Measurements from ENCODE around the gene APOBEC3G. TPM values are rescaled to one million over a fixed set of nuclear protein-coding genes. Genes with fewer than 3 reads are reported as not detected.

APOBEC3G gene
- total and polyA plus RNA-seq, 2 of the 4 experiments (the other 2 are of a cell fraction): 5.3 to 7.0 TPM

DNA sequence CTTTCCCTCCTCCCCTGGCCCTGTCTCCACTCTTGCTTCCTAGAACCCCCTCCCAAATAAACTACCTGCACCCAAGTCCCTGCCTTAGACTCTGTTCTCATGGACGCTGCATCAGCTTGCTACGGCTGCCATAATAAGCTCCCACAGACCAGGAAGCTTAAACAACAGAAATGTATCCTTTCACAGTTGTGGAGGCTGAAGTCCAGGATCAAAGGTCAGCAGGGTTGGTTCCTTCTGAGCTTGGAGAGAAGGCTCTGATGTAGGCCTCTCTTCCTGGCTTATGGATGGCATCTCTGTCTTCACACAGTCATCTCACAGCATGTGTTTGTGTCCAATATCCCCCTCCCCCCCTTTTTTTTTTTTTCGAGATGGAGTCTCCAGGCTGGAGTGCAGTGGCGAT lies 52.0 kb downstream of the APOBEC3G start:
- POLR2A ChIA-PET (ENCODE audit: unreplicated experiment): no interaction called here

More for the DNA sequence above, 52.0 kb downstream of the APOBEC3G start:
- no peaks in the 10 kb centered on the region for H4K20me1 ChIP-seq (ENCODE audit: insufficient read depth, low read length)
- no peak overlapping the region for H3K4me3 ChIP-seq (ENCODE audit: insufficient read depth, low read depth, low read length)
- H2BK15ac ChIP-seq (ENCODE audit: low read depth, low read length): no peak overlapping the region
- no peak overlapping the region for H2AFZ ChIP-seq (replicated peaks; ENCODE audit: low read length, poor library complexity)
- no peak overlapping the region for H2BK20ac ChIP-seq (ENCODE audit: low read depth, low read length)
- in situ Hi-C loops (cut with MboI; ENCODE audit: low sequenced_read_pairs) (no loop called here), dilution Hi-C loops (cut with HindIII; ENCODE audit: low sequenced_read_pairs, unreplicated experiment) (no loop called here), intact Hi-C loops (cut with micrococcal nuclease) (no loop called here)
- H3K36me3 ChIP-seq (ENCODE audit: control insufficient read depth, insufficient read depth, low read length): no peaks in the 10 kb centered on the region
- H2BK5ac ChIP-seq (ENCODE audit: low read depth, low read length, poor library complexity, severe bottlenecking): no peak overlapping the region
- no peak overlapping the region for H4K5ac ChIP-seq (ENCODE audit: low read depth, low read length)
- no peak overlapping the region for H3K27ac ChIP-seq (ENCODE audit: insufficient read depth, low read length)
- H3K4ac ChIP-seq (ENCODE audit: low read depth, low read length): no peak overlapping the region
- no TSS peak for BruUV-seq (replicated peaks)
- no peak overlapping the region for H3K9ac ChIP-seq (ENCODE audit: low read depth, low read length)
- H4K91ac ChIP-seq (ENCODE audit: insufficient read depth, low read depth, low read length): no peak overlapping the region
- H2BK120ac ChIP-seq (ENCODE audit: low read depth, low read length): no peak overlapping the region
- no peak overlapping the region for H3K23ac ChIP-seq (ENCODE audit: low read depth, low read length)
- H3K9me3 ChIP-seq (ENCODE audit: control insufficient read depth, insufficient read depth, low read length): no peaks in the 10 kb centered on the region
- H3K18ac ChIP-seq (ENCODE audit: low read depth, low read length): no peak overlapping the region
- CTCF ChIA-PET: no interaction called here
- no peak overlapping the region for H3K4me2 ChIP-seq (ENCODE audit: low read depth, low read length)
- no peak overlapping the region for H2AK5ac ChIP-seq (ENCODE audit: low read depth, low read length)
- no CpG with 5 or more reads among the region's 4 CpGs for WGBS, 2 experiments (ENCODE audit: extremely low coverage in 2 of 2, insufficient read length in 1 of 2)
- H3K79me1 ChIP-seq (ENCODE audit: low read depth in 1 of 2, low read length in 2 of 2): no peaks in the 10 kb centered on the region
- no peak for TF ChIP-seq FOS (IDR thresholded peaks at IDR 0.05; ENCODE audit: low read depth, low read length)
- TF ChIP-seq CEBPB (IDR thresholded peaks at IDR 0.05; ENCODE audit: low read depth, low read length): no peak
- TF ChIP-seq POLR2A (IDR thresholded peaks at IDR 0.05; ENCODE audit: low read depth, low read length): no peak
- no peak for TF ChIP-seq USF2 (IDR thresholded peaks at IDR 0.05; ENCODE audit: low read depth, low read length)
- H3K27me3 ChIP-seq (ENCODE audit: control insufficient read depth, insufficient read depth, low read length): peaks cover 4% of the 10 kb centered on the region; the same call in 1 of the 2 replicates
- H3K4me1 ChIP-seq (ENCODE audit: control insufficient read depth, insufficient read depth, low read length): peaks cover 8% of the 10 kb centered on the region
- ATAC-seq (ENCODE audit: low read depth) (no peak), DNase-seq (no peak)
- H3K14ac ChIP-seq (replicated peaks; ENCODE audit: low read depth, low read length): no peak overlapping the region
- no peak overlapping the region for H2AK9ac ChIP-seq (replicated peaks; ENCODE audit: low read depth, low read length, poor library complexity)
- no peak overlapping the region for H4K8ac ChIP-seq (ENCODE audit: low read depth in 2 of 2, low read length in 2 of 2)
- no peak overlapping the region for H3K56ac ChIP-seq (ENCODE audit: extremely low read depth, insufficient read depth, low read length)
- no peaks in the 10 kb centered on the region for H3K9me1 ChIP-seq (ENCODE audit: insufficient read depth, low read length)
